HCT116 (cell line): Measurements from ENCODE around the gene NUP50. TPM values are rescaled to one million over a fixed set of nuclear protein-coding genes. Genes with fewer than 3 reads are reported as not detected.

ENCODE experiments used
- ATAC-seq: fragments of 200-7000 bp; cut with Tn5 transposase; 2 replicates; pipeline ENCODE4 v1.9.1; 2020; ENCODE audit warnings: mild to moderate bottlenecking, moderate library complexity
- BruUV-seq: library from RNA; stranded (reverse); fragments of 400-500 nt; replicated peaks from 2 replicates; lab custom pipeline; 2021; lab: Mats Ljungman, UMichigan
- CTCF ChIA-PET: fragments of 300-600 bp; sonication (Branson Sonifier 250); formaldehyde crosslinking; loops from one replicate; lab custom pipeline; 2021; ENCODE audit warnings: antibody characterized with exemption; lab: Charles Lee
- POLR2A ChIA-PET: fragments of 300-600, 350-600 bp; sonication (Branson Sonifier 250); formaldehyde crosslinking; loops from one replicate; lab custom pipeline; 2021; ENCODE audit warnings: antibody characterized with exemption; lab: Charles Lee
- RAD21 ChIA-PET, 2 experiments: fragments of 300-600 bp; sonication (Branson Sonifier 250); formaldehyde crosslinking; loops; one replicate each; lab custom pipeline; 2023; ENCODE audit warnings: low total read pairs in 2 of 2; ENCODE audit not compliant: uncharacterized antibody in 2 of 2, unreplicated experiment in 2 of 2, low non-redundant PET in 1 of 2; lab: Charles Lee
- DNase-seq: peaks from one replicate; pipeline ENCODE4 v3.0.0-alpha.2; 2010; ENCODE audit warnings: low read depth, low spot score
- H2AFZ ChIP-seq: fragments of 200-600 bp; shearing (Covaris generic), sonication (generic); 2 replicates; pipeline ENCODE4 v1.6.1; 2017; ENCODE audit warnings: low read depth, mixed run types, mixed read lengths, antibody characterized with exemption, low read length; ENCODE audit not compliant: poor library complexity, severe bottlenecking
- H3K27ac ChIP-seq: 2 replicates; pipeline ENCODE4 v1.5.1; 2012; ENCODE audit warnings: low read depth, low read length
- H3K27me3 ChIP-seq: fragments of 200-600 bp; sonication (generic); 2 replicates; pipeline ENCODE4 v1.6.1; 2016; ENCODE audit warnings: mixed run types, low read length, mixed read lengths; ENCODE audit not compliant: insufficient read depth
- H3K36me3 ChIP-seq, 2 experiments: fragments of 200-500 bp in 1 of 2; fragments of 200-600 bp in 1 of 2; sonication (Bioruptor generic) in 1 of 2; sonication (generic) in 1 of 2; 2 replicates each; pipeline versions ENCODE4 v1.5.1 to v1.6.1; 2014 to 2016; ENCODE audit warnings: low read length in 2 of 2, inconsistent platforms in 1 of 2, mixed read lengths in 1 of 2, mixed run types in 1 of 2; ENCODE audit not compliant: insufficient read depth in 2 of 2, control insufficient read depth in 1 of 2
- H3K4me1 ChIP-seq, 2 experiments: fragments of 200-600 bp in 1 of 2; sonication (generic) in 1 of 2; 2 replicates each; pipeline versions ENCODE4 v1.5.1 to v1.6.1; 2012 to 2017; ENCODE audit warnings: low read length in 2 of 2, inconsistent platforms in 1 of 2, mild to moderate bottlenecking in 1 of 2, mixed read lengths in 1 of 2, mixed run types in 1 of 2, moderate library complexity in 1 of 2; ENCODE audit not compliant: insufficient read depth in 2 of 2, control insufficient read depth in 1 of 2
- H3K4me2 ChIP-seq: fragments of 200-600 bp; sonication (generic); 2 replicates; pipeline ENCODE4 v1.6.1; 2017; ENCODE audit warnings: mixed run types, low read length, mixed read lengths
- H3K4me3 ChIP-seq, 2 experiments: fragments of 200-600 bp in 1 of 2; sonication (generic) in 1 of 2; replicated peaks in 1 of 2; 2 replicates each; pipeline ENCODE4 v1.5.1; 2011 to 2016; ENCODE audit warnings: low read length in 2 of 2, control low read depth in 1 of 2, low read depth in 1 of 2, mild to moderate bottlenecking in 1 of 2, mixed read lengths in 1 of 2, mixed run types in 1 of 2
- H3K79me2 ChIP-seq: fragments of 200-600 bp; sonication (generic); 2 replicates; pipeline ENCODE4 v1.6.1; 2017; ENCODE audit warnings: mild to moderate bottlenecking, mixed run types, low read length, moderate library complexity, mixed read lengths; ENCODE audit not compliant: insufficient read depth
- H3K9ac ChIP-seq: fragments of 200-600 bp; sonication (generic); 2 replicates; pipeline ENCODE4 v1.6.1; 2016; ENCODE audit warnings: low read length, mixed read lengths
- H3K9me2 ChIP-seq: fragments of 200-600 bp; sonication (generic), shearing (Covaris generic); 2 replicates; pipeline ENCODE4 v1.6.1; 2017; ENCODE audit warnings: mixed run types, mild to moderate bottlenecking, moderate library complexity; ENCODE audit not compliant: insufficient read depth
- H3K9me3 ChIP-seq, 2 experiments: fragments of 200-500 bp in 1 of 2; fragments of 200-600 bp in 1 of 2; sonication (Bioruptor generic) in 1 of 2; sonication (generic) in 1 of 2; 2 replicates each; pipeline ENCODE4 v1.6.1; 2014 to 2017; ENCODE audit warnings: low read length in 2 of 2, mixed read lengths in 2 of 2, inconsistent platforms in 1 of 2, low read depth in 1 of 2, mild to moderate bottlenecking in 1 of 2, mixed run types in 1 of 2, moderate library complexity in 1 of 2; ENCODE audit not compliant: control insufficient read depth in 1 of 2, insufficient read depth in 1 of 2
- H4K20me1 ChIP-seq: fragments of 200-600 bp; sonication (generic), shearing (Covaris generic); 2 replicates; pipeline ENCODE4 v1.6.1; 2017; ENCODE audit warnings: mixed run types, mild to moderate bottlenecking, moderate library complexity; ENCODE audit not compliant: insufficient read depth
- CEBPB ChIP-seq: IDR thresholded peaks from 2 replicates; pipeline ENCODE4 v1.6.1; 2012; ENCODE audit warnings: low read depth
- EGR1 ChIP-seq: IDR thresholded peaks from 2 replicates; pipeline ENCODE4 v1.6.1; 2012; ENCODE audit warnings: low read depth
- ELF1 ChIP-seq: IDR thresholded peaks from 2 replicates; pipeline ENCODE4 v1.6.1; 2012; ENCODE audit warnings: low read depth, borderline replicate concordance
- EZH2 ChIP-seq: fragments of 200-600 bp; sonication (generic); IDR thresholded peaks from 2 replicates; pipeline ENCODE4 v1.6.1; 2017; ENCODE audit warnings: antibody characterized with exemption, mixed run types
- JUND ChIP-seq: IDR thresholded peaks from 2 replicates; pipeline ENCODE4 v1.6.1; 2012
- RAD21 ChIP-seq: IDR thresholded peaks from 2 replicates; pipeline ENCODE4 v1.6.1; 2012; ENCODE audit warnings: low read depth, mild to moderate bottlenecking
- SRF ChIP-seq: IDR thresholded peaks from 2 replicates; pipeline ENCODE4 v1.6.1; 2012; ENCODE audit warnings: low read depth
- ZFX ChIP-seq: fragments of 450-650 bp; IDR thresholded peaks from 2 replicates; pipeline ENCODE4 v1.6.1; 2017
- ZNF274 ChIP-seq: fragments of 200-500 bp; sonication (Bioruptor generic); IDR thresholded peaks from 2 replicates; pipeline ENCODE4 v1.6.1; 2014; ENCODE audit warnings: mild to moderate bottlenecking, low read depth, low read length, inconsistent platforms
- intact Hi-C: fragments of 100-400 bp; cut with micrococcal nuclease; formaldehyde crosslinking; loops from 2 replicates; pipeline ENCODE4 v1.10.0; 2022
- total RNA-seq: library from RNA; stranded (reverse); gene quantifications from one replicate; pipeline ENCODE4 v1.2.1, GENCODE V29; 2021; ENCODE audit not compliant: unreplicated experiment
- TF ChIP-seq, protein P1 (sequence below): IDR thresholded peaks from 2 replicates; pipeline ENCODE4 v1.6.1; 2011; ENCODE audit warnings: mild to moderate bottlenecking, low read length, moderate library complexity; ENCODE audit not compliant: insufficient replicate concordance; ENCODE audit errors: extremely low read depth
- TF ChIP-seq, protein P2 (sequence below): IDR thresholded peaks from 2 replicates; pipeline ENCODE4 v1.6.1; 2012
- TF ChIP-seq, protein P3 (sequence below), 3 experiments: fragments of 200-600 bp in 1 of 3; sonication (generic) in 1 of 3; IDR thresholded peaks in 2 of 3; conservative IDR thresholded peaks in 1 of 3; 2 replicates each; pipeline ENCODE4 v1.5.1; 2012 to 2017; ENCODE audit warnings: low read depth in 2 of 3, low read length in 2 of 3, antibody characterized with exemption in 1 of 3, borderline replicate concordance in 1 of 3, control low read depth in 1 of 3, mild to moderate bottlenecking in 1 of 3, mixed read lengths in 1 of 3, mixed run types in 1 of 3, moderate library complexity in 1 of 3; ENCODE audit not compliant: insufficient read depth in 1 of 3
- TF ChIP-seq, protein P4 (sequence below): IDR thresholded peaks from 2 replicates; pipeline ENCODE4 v1.6.1; 2012

Gene NUP50
- total RNA-seq, 1 experiment from 2014 or later, result 102 TPM

DNA sequence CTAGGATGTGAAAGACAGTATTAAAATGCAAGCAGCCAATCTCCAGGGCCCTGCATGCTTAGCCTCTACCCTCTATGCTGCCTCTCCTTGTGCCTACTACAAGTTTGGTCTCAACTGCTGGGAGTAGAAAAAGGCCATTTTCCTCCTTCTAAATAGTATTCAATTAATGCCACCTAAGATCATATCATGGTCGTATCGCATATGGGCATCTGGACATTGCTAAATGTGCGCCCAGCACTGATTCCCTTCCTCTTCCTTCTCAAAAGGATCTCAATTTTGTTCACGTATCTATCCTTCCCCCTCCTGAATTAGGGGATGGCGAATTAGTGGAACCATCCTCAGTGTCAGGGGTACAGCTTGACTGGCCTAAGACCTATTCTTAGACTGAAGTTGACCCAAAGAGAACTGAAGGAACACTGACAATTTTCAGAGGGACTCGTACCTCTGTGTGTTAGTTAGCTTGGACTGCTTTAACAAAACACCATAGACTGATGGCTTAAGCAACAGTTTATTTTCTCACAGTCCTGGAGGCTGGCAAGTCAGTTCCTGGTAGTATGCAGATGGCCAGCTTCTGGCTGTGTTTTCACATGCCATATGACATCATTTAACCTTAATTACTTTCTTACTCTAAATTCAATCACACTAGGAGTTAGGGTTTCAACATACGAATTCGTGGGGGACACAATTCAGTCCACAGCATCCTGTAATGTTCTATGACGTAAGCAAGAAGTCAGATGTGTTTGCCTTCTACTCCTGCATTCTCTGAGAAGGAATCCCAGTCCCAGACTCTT, 8.5 kb upstream of the NUP50 start:
- no peak for TF ChIP-seq EZH2
- TF ChIP-seq CEBPB, result no peak
- TF ChIP-seq, all 23 proteins: peak for 0

DNA sequence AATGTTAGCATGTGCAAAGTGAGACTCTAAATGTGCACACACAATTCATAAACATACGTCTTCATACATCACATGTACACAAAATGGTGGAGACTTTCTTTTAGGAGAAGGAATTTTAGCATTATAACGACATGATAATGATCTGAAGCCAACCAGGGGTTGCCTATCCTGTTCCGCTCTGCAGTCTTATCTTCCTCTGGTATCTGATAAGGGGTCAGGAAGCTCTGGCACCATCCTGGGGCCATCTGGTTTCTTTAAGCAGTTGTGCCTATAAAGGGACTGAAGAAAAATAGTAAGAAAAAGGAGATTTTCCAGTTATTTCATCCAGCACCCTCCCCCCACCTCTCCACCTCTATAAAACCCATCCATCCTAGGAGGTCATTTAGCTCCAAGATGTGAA, 5.8 kb upstream of the NUP50 start:
- Histone ChIP-seq H3K27ac (no peak overlapping the region), H3K4me1 (peaks cover 14 to 27% of the 10 kb centered on the region in 2 experiments), H3K9me3 (no peaks in the 10 kb centered on the region), H4K20me1 (peaks cover 4% of the 10 kb centered on the region; the same call in 1 of the 2 replicates), H3K4me2 (no peak overlapping the region), H3K36me3 (peaks cover 5 to 13% of the 10 kb centered on the region in 2 experiments; a peak in 3 of 4 replicates), H3K9me2 (no peaks in the 10 kb centered on the region), H3K79me2 (peaks cover 62% of the 10 kb centered on the region), H3K9ac (no peak overlapping the region), H3K4me3 (no peak overlapping the region), H3K27me3 (no peaks in the 10 kb centered on the region)
- BruUV-seq, result no TSS peak
- ATAC-seq, result no peak
- intact Hi-C loops, result no loop called here
- RAD21 ChIA-PET, result no interaction called here
- POLR2A ChIA-PET, result no interaction called here
- DNase-seq, result no peak
- TF ChIP-seq ZNF274 (no peak), JUND (no peak), EGR1 (no peak), SRF (no peak), RAD21 (no peak), ZFX (no peak), ELF1 (no peak)
- TF ChIP-seq, protein P1, sequence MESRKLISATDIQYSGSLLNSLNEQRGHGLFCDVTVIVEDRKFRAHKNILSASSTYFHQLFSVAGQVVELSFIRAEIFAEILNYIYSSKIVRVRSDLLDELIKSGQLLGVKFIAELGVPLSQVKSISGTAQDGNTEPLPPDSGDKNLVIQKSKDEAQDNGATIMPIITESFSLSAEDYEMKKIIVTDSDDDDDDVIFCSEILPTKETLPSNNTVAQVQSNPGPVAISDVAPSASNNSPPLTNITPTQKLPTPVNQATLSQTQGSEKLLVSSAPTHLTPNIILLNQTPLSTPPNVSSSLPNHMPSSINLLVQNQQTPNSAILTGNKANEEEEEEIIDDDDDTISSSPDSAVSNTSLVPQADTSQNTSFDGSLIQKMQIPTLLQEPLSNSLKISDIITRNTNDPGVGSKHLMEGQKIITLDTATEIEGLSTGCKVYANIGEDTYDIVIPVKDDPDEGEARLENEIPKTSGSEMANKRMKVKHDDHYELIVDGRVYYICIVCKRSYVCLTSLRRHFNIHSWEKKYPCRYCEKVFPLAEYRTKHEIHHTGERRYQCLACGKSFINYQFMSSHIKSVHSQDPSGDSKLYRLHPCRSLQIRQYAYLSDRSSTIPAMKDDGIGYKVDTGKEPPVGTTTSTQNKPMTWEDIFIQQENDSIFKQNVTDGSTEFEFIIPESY, result no peak
- TF ChIP-seq, protein P2, sequence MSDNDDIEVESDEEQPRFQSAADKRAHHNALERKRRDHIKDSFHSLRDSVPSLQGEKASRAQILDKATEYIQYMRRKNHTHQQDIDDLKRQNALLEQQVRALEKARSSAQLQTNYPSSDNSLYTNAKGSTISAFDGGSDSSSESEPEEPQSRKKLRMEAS, result no peak
- TF ChIP-seq, protein P3, sequence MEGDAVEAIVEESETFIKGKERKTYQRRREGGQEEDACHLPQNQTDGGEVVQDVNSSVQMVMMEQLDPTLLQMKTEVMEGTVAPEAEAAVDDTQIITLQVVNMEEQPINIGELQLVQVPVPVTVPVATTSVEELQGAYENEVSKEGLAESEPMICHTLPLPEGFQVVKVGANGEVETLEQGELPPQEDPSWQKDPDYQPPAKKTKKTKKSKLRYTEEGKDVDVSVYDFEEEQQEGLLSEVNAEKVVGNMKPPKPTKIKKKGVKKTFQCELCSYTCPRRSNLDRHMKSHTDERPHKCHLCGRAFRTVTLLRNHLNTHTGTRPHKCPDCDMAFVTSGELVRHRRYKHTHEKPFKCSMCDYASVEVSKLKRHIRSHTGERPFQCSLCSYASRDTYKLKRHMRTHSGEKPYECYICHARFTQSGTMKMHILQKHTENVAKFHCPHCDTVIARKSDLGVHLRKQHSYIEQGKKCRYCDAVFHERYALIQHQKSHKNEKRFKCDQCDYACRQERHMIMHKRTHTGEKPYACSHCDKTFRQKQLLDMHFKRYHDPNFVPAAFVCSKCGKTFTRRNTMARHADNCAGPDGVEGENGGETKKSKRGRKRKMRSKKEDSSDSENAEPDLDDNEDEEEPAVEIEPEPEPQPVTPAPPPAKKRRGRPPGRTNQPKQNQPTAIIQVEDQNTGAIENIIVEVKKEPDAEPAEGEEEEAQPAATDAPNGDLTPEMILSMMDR (IDR thresholded peaks at IDR 0.05 in 2 of 3, conservative IDR thresholded peaks at IDR 0.05 in 1 of 3; ENCODE audit: borderline replicate concordance in 1 of 3, insufficient read depth in 1 of 3, low read depth in 2 of 3, low read length in 2 of 3), result no peak
- TF ChIP-seq, protein P4, sequence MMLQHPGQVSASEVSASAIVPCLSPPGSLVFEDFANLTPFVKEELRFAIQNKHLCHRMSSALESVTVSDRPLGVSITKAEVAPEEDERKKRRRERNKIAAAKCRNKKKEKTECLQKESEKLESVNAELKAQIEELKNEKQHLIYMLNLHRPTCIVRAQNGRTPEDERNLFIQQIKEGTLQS, result no peak
- TF ChIP-seq, all 23 proteins: peak for 0
- H2AFZ ChIP-seq, result no peak overlapping the region
- CTCF ChIA-PET, result no interaction called here

More for the DNA sequence above, 8.5 kb upstream of the NUP50 start:
- Histone ChIP-seq H3K79me2 (peaks cover 39% of the 10 kb centered on the region), H3K27ac (no peak overlapping the region), H3K4me1 (peaks cover 5 to 8% of the 10 kb centered on the region in 2 experiments; a peak in 3 of 4 replicates), H4K20me1 (peaks cover 4% of the 10 kb centered on the region; the same call in 1 of the 2 replicates), H3K36me3 (peaks cover 7 to 13% of the 10 kb centered on the region in 2 experiments; a peak in 3 of 4 replicates), H3K9me3 (no peaks in the 10 kb centered on the region), H3K9ac (no peak overlapping the region), H3K4me3 (no peak overlapping the region), H3K9me2 (no peaks in the 10 kb centered on the region), H3K4me2 (no peak overlapping the region), H3K27me3 (no peaks in the 10 kb centered on the region), H2AFZ (no peak overlapping the region)
- no TSS peak for BruUV-seq
- ChIA-PET POLR2A (interaction anchor here (0.6 to 1.1 kb wide), 2 partner anchors 11 to 64 kb away, joined by 3 to 4 read pairs; no protein-coding TSS in a partner anchor), RAD21 (no interaction called here), CTCF (no interaction called here)
- no peak for DNase-seq
- ATAC-seq, result no peak
- intact Hi-C loops, result no loop called here
